RPMI7951 (cell line): ENCODE results near the gene PSMC5. TPM values are rescaled to one million over a fixed set of nuclear protein-coding genes. Genes with fewer than 3 reads are reported as not detected.
"Not testable (repeated sequence)": the region's sequence is repeated elsewhere in the genome, so short reads cannot be mapped to it uniquely, and the experiment has no call there.

ENCODE experiments used
- DNase-seq: peaks from one replicate; pipeline ENCODE4 v3.0.0-alpha.2; 2012; ENCODE audit warnings: low read depth
- total RNA-seq: library from RNA; depleted of rRNA; stranded (reverse); fragments of >200 nt; shearing (Covaris generic); gene quantifications from 2 replicates; pipeline ENCODE4 v1.2.3, GENCODE V29; 2014; rRNA removed

Gene PSMC5
- total RNA-seq: 44.7 and 54.2 TPM in 2 replicates

- DNase-seq: peak; percentile 92
Measured at GRCh38 chr17:63827002-63827800, at the start of gene PSMC5, which contains the start of gene FTSJ3. Gene PSMC5, plus strand, starts transcription at chr17:63827431. Its CDS starts 60 bp downstream, at chr17:63827491. Gene FTSJ3, minus strand, starts transcription at chr17:63827663. Its CDS starts 761 bp downstream, at chr17:63826902.

GRCh38 chr17:63780507-63780906, 46.7 kb upstream of the PSMC5 start:
- no peak for DNase-seq

GRCh38 chr17:63780928-63781327, 46.3 kb upstream of the PSMC5 start:
- no peak for DNase-seq

- no peak for DNase-seq
Measured at GRCh38 chr17:63783522-63783921, 43.7 kb upstream of the PSMC5 start.

GRCh38 chr17:63785556-63785955, 41.7 kb upstream of the PSMC5 start:
- peak; percentile 19 for DNase-seq

- DNase-seq: no peak
Measured at GRCh38 chr17:63786117-63786516, 41.1 kb upstream of the PSMC5 start.

- no peak for DNase-seq
Measured at GRCh38 chr17:63786971-63787711, 40.1 kb upstream of the PSMC5 start.

- DNase-seq: no peak
Measured at GRCh38 chr17:63790057-63790456, 37.2 kb upstream of the PSMC5 start.

- no peak for DNase-seq
Measured at GRCh38 chr17:63792055-63792729, 35.0 kb upstream of the PSMC5 start.

GRCh38 chr17:63796375-63796774, 30.9 kb upstream of the PSMC5 start:
- DNase-seq: not testable (repeated sequence)

- peak; percentile 6 for DNase-seq
Measured at GRCh38 chr17:63798572-63799106, 28.6 kb upstream of the PSMC5 start.

GRCh38 chr17:63800783-63801182, 26.4 kb upstream of the PSMC5 start:
- no peak for DNase-seq

- DNase-seq: no peak
Measured at GRCh38 chr17:63804328-63804727, 22.9 kb upstream of the PSMC5 start.

- DNase-seq: no peak
Measured at GRCh38 chr17:63805591-63805990, 21.6 kb upstream of the PSMC5 start.

GRCh38 chr17:63809970-63810369, 17.3 kb upstream of the PSMC5 start:
- DNase-seq: no peak

GRCh38 chr17:63816123-63816522, 11.1 kb upstream of the PSMC5 start:
- no peak for DNase-seq

GRCh38 chr17:63816669-63817068, 10.6 kb upstream of the PSMC5 start:
- DNase-seq: no peak

- no peak for DNase-seq
Measured at GRCh38 chr17:63817736-63818385, 9.4 kb upstream of the PSMC5 start.

GRCh38 chr17:63819131-63819530, 8.1 kb upstream of the PSMC5 start:
- no peak for DNase-seq

GRCh38 chr17:63819585-63820537, 7.4 kb upstream of the PSMC5 start:
- no peak for DNase-seq
